HUES6 (cell line): Measurements from ENCODE around the gene SIRT5.

ENCODE experiments used
- H3K27ac ChIP-seq: 2 replicates; pipeline ENCODE4 v1.7.0; 2013; ENCODE audit warnings: low read depth, mild to moderate bottlenecking, low read length, inconsistent platforms
- H3K27me3 ChIP-seq: 2 replicates; pipeline ENCODE4 v1.6.1; 2013; ENCODE audit warnings: low read length; ENCODE audit not compliant: control insufficient read depth, insufficient read depth
- H3K36me3 ChIP-seq: 2 replicates; pipeline ENCODE4 v1.6.1; 2013; ENCODE audit warnings: low read length; ENCODE audit not compliant: control insufficient read depth, insufficient read depth
- H3K4me1 ChIP-seq: 2 replicates; pipeline ENCODE4 v1.6.1; 2013; ENCODE audit warnings: low read length; ENCODE audit not compliant: control insufficient read depth, insufficient read depth
- H3K4me3 ChIP-seq: 2 replicates; pipeline ENCODE4 v1.5.1; 2013; ENCODE audit warnings: low read depth, low read length
- H3K9ac ChIP-seq: one replicate; pipeline ENCODE4 v1.6.1; 2013; ENCODE audit warnings: mild to moderate bottlenecking, low read length
- H3K9me3 ChIP-seq: 2 replicates; pipeline ENCODE4 v1.6.1; 2013; ENCODE audit warnings: low read depth, low read length; ENCODE audit not compliant: control insufficient read depth, insufficient read depth

The SIRT5 gene

DNA sequence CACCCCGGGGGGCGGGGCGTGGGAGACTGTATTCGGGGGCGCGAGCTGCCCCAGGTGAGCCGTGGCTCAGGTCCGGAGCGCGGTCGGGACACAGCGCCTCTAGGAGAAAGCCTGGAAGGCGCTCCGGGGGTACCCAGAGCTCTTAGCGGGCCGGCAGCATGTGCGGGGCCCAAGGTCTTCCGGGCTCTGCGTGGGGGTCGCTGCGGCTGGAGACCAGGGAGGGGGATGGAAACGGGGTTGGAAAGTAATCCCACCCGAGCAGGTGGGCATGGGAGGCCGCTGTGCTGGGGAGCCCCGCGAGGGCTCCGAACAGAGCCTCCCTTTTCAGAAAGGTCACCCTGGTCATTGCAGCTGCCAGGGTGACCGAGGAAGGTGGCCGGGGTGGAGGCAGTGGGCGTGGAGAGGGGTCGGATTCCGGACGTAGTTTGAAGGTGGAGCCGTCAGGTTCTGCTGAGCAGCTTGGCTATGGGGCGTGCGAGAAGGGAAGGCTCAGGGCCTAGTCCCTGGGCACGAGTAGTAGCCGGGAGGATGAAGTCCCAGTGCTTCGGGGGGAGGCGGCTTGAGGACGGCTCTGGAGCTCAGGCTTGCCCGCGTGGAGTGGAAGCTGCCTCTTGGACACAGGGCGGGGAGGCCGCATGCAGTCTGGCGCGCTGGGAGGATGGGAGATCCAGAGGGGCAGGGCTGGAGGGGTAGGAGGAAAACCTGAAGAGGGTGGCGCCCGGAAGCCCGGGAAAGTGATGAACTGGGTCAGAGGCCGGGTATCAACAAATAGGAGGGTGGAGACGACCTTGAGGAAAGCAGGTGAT, at the start of gene SIRT5:
SIRT5 (plus strand) TSS at position 31 of the 806 bp plus-strand sequence. CDS start 9,510 bp downstream, outside the sequence.
- H3K9me3 ChIP-seq: no peaks in the 10 kb centered on the region
- H3K27me3 ChIP-seq: no peaks in the 10 kb centered on the region
- H3K4me1 ChIP-seq: peaks cover 6% of the 10 kb centered on the region
- H3K36me3 ChIP-seq: peaks cover under 1% of the 10 kb centered on the region; the same call in 1 of the 2 replicates
- H3K9ac ChIP-seq: peak within 1 kb of the TSS; percentile 91
- peak within 1 kb of the TSS; percentile 78 for H3K27ac ChIP-seq
- peak within 1 kb of the TSS; percentile 92 for H3K4me3 ChIP-seq

DNA sequence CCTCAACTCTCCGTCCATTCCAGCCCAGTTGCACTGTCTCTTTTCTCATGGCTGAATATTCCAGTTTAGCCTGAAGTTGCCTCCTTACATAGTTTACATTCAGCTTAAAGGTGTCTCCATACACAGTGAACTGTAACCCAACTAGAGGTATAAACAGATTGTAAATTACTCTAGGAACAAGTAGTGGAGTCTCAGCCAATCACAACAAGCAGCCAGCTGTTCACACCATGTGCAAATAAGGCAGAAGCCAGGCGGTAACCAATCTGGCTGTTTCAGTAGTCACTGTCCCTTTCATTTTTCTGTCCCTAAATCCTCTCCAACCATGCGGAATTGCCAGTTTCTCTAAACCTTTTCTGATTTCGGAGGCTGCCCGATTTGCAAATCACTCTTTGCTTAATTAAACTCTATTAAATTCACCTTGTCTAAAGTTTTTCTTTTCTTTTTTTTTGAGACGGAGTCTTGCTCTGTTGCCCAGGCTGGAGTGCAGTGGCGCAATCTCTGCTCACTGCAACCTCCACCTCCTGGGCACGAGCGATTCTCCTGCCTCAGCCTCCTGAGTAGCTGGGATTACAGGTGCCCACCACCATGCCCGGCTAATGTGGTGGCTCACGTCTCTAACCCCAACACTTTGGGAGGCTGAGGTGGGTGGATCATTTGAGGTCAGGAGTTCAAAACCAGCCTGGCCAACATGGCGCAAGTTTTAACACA, 49.4 kb upstream of the SIRT5 start:
- Histone ChIP-seq H3K4me1 (peaks cover 14% of the 10 kb centered on the region), H3K27me3 (no peaks in the 10 kb centered on the region), H3K9me3 (no peaks in the 10 kb centered on the region), H3K9ac (no peak overlapping the region), H3K4me3 (no peak overlapping the region), H3K27ac (no peak overlapping the region), H3K36me3 (no peaks in the 10 kb centered on the region)

DNA sequence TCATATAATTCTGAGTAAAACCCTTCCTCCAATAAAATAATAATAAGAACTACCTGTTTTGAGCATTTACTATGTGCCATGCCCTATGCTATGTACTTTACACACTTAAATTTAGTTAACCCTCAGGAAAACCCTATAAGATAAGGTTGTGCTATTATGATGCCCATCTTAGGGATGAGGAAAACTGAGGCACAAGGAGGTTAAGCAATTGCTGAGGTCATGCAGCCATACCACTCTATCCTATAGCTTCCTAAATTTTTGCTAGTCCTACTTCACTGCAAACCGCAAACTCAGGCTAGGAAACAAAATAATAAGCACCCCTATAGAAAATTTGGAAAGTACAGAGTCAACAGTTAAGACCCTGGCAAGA, 48.1 kb upstream of the SIRT5 start:
- H3K27me3 ChIP-seq: no peaks in the 10 kb centered on the region
- H3K4me1 ChIP-seq: peaks cover 18% of the 10 kb centered on the region
- no peaks in the 10 kb centered on the region for H3K36me3 ChIP-seq
- H3K9me3 ChIP-seq: no peaks in the 10 kb centered on the region
- H3K27ac ChIP-seq: no peak overlapping the region
- H3K4me3 ChIP-seq: no peak overlapping the region
- H3K9ac ChIP-seq: no peak overlapping the region

DNA sequence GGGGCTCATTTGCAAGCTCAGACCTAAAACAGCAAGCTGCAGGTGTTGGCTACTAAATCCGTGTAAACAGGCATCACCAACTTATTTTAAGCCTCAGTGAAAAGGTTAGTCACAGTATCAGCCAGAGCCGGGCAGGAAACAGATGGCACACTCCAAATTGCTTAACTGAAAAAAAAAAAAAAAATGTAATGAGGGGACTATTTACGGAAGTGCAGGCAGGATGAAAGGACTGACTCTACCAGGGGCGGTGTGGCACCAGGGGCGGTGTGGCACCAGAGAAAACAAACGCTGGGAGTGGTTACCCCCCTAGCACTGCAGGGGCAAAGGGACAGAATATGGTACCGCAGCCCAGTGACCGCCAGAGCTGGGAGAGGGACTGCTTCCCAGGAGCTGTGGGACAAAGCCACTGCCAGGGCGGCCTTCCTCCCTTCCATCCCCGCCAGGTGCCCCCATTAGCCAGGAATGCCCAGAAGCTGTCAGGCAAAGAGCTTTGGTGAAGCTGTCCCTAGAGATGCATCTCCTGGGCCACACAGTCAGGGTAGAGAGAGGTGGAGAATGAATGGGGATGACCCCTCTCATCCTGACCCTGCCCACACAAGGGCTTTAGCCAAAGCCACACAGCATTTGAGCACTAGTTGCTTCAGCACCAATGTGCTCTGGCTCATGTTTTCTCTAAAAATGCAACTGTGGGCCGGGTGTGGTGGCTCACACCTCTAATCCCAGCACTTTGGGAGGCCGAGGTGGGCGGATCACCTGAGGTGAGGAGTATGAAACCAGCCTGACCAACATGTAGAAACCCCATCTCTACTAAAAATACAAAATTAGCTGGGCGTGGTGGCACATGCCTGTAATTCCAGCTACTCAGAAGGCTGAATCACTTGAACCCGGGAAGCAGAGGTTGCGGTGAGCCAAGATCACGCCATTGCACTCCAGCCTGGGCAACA, 47.4 kb upstream of the SIRT5 start:
- Histone ChIP-seq H3K4me3 (no peak overlapping the region), H3K4me1 (peaks cover 21% of the 10 kb centered on the region), H3K9ac (no peak overlapping the region), H3K9me3 (no peaks in the 10 kb centered on the region), H3K27me3 (no peaks in the 10 kb centered on the region), H3K27ac (no peak overlapping the region), H3K36me3 (no peaks in the 10 kb centered on the region)

DNA sequence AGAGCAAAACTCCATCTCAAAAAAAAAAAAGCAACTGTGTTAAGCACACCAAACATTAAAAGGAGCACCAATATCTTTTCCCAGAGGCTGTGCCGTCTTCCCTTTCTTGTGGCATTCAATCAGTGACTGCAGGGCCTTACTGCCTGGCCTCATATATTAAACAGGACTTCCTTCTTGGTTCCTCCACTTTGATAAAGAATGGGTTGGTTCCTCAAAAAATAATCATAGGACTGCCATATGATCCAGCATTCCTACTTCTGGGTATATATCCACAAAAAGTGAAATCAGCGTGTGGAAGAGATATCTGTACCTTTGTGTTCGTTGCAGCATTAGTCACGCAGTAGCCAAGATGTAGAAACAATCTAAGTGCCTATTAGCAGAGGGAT, 46.7 kb upstream of the SIRT5 start:
- Histone ChIP-seq H3K4me3 (no peak overlapping the region), H3K4me1 (peaks cover 28% of the 10 kb centered on the region), H3K9me3 (no peaks in the 10 kb centered on the region), H3K36me3 (no peaks in the 10 kb centered on the region), H3K9ac (no peak overlapping the region), H3K27ac (no peak overlapping the region), H3K27me3 (no peaks in the 10 kb centered on the region)

DNA sequence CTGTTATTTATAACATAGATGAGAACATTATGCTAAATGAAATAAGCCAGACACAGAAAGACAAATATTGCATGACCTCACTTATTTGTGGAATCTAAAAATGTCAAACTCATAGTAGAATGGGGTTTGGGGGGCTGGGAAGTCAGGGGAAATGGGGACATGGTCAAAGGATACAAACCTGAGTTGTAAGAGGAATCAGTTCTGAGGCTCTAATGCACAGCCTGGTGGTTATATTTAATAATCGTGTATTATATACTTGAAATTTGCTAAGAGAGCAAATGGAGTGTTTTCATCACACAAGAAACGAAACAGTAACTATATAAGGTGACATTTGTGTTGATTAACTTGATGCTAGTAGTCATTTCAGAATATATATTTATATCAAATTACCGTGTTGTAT, 46.2 kb upstream of the SIRT5 start:
- Histone ChIP-seq H3K9ac (no peak overlapping the region), H3K9me3 (no peaks in the 10 kb centered on the region), H3K36me3 (no peaks in the 10 kb centered on the region), H3K27ac (no peak overlapping the region), H3K4me3 (no peak overlapping the region), H3K27me3 (no peaks in the 10 kb centered on the region), H3K4me1 (peaks cover 28% of the 10 kb centered on the region)

DNA sequence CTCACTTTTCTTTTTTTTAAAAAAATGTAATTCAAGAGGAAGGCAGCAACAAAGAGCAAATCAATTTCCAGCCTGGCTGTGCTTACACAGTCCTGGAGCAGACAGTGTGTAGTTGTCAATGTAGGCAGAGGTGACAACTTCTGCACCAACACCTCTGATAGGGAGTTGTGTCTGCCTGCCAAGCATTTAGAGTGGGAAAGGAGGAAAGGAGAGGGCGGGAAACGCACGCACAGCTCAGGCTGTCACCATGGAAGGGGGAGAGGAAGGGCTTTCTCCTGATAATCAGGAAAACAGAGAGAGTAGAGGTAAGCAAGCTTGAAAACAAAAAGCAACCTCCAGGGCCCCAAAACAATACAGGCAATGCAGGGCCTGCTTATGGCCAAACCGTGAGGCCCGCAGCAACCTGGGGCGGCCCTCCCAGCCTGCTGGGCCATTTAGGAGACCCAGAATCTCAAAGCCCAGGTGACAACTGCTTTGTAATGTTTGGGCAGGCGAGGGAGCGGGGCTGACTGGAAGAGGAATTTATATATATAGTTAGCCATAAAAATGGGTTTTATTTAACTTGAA, 45.5 kb upstream of the SIRT5 start:
- H3K36me3 ChIP-seq: no peaks in the 10 kb centered on the region
- no peak overlapping the region for H3K4me3 ChIP-seq
- no peak overlapping the region for H3K9ac ChIP-seq
- H3K4me1 ChIP-seq: peaks cover 28% of the 10 kb centered on the region
- H3K9me3 ChIP-seq: no peaks in the 10 kb centered on the region
- no peaks in the 10 kb centered on the region for H3K27me3 ChIP-seq
- H3K27ac ChIP-seq: no peak overlapping the region

DNA sequence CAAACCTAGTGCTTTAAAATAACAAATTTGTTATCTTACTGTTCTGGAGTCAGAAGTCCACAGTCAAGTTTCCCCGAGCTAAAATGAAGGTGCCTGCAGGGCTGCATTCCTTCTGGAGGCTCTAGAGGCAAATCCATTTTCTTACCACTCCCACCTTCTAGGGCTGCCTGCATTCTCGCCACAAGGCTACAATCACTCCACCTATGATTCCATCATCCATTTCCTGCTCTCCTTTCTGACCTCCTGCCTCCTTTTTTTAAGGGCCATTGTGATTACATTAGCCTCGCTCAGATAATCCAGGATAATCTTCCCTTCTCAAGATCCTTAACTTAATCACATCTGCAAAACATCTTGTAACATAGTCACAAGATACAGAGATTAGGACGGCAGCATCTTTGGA, 42.4 kb upstream of the SIRT5 start:
- H3K4me1 ChIP-seq: peaks cover 32% of the 10 kb centered on the region
- H3K4me3 ChIP-seq: no peak overlapping the region
- no peaks in the 10 kb centered on the region for H3K27me3 ChIP-seq
- H3K9ac ChIP-seq: no peak overlapping the region
- H3K9me3 ChIP-seq: no peaks in the 10 kb centered on the region
- no peaks in the 10 kb centered on the region for H3K36me3 ChIP-seq
- no peak overlapping the region for H3K27ac ChIP-seq

DNA sequence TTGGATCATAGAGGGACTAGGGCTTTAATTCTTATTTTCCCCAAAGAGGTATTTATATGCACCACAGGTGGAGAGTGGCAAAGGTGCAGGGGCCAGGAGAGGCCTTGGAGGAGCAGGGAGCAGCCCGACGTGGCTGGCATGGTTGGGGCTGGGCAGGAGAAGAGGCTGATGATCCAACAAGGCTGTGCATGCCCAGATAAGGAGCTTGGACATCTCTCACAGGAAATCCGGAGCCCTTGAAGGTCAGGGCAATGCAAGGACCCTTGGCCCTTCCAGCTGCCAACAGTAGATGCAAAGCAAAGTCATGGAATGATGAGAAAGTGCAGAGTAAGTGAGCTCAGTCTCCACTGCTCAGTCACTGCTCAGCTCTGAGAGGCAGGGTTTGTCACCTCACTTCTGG, 39.9 kb upstream of the SIRT5 start:
- Histone ChIP-seq H3K36me3 (no peaks in the 10 kb centered on the region), H3K4me1 (peaks cover 23% of the 10 kb centered on the region), H3K4me3 (no peak overlapping the region), H3K27me3 (no peaks in the 10 kb centered on the region), H3K9ac (no peak overlapping the region), H3K9me3 (no peaks in the 10 kb centered on the region), H3K27ac (no peak overlapping the region)

DNA sequence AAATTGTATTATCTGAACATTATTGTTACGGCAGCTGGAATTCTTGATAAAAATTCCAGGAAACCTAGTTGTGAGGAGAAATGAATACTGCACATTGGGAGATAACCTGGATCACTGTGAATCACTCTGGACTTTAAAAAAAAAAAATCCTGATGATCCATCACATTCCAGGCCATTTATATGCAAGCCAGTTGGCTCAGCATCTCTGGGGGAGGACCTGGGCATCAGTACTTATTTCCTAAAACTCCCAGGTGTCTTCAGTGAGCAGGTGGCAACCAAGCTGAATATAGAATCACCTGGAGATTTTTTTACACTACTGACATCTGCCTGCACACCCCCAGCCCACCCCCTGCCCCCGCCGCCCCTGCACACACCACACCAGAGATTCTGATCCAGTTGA, 39.1 kb upstream of the SIRT5 start:
- Histone ChIP-seq H3K9ac (no peak overlapping the region), H3K9me3 (no peaks in the 10 kb centered on the region), H3K27ac (no peak overlapping the region), H3K4me3 (no peak overlapping the region), H3K27me3 (no peaks in the 10 kb centered on the region), H3K36me3 (no peaks in the 10 kb centered on the region), H3K4me1 (peaks cover 23% of the 10 kb centered on the region)
